Measurements from ENCODE around the gene SCIN. TPM values are rescaled to one million over a fixed set of nuclear protein-coding genes. Genes with fewer than 3 reads are reported as not detected.

The SCIN gene
- total RNA-seq, 3 donors from 2014 or later = 0.96 to 4.7 (median 1.3) TPM

DNA sequence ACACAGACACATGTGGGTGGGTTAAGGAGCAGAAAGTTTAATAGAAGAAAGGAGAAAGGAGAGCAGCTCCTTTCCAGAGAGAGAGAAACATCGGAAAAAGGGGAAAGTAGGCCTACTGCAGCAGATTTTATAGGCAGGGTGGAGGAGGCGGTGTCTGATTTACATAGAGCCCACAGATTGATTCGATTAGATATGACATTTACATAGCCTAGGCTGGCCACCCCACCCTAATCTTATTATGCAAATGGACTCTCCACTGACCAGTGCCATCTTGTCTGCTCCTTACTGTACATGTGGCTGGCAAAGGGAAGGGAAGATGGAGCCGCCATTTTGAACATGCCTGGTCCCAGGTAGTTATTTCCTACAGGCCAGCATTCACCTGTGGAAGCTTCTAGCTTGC, 38.7 kb upstream of the SCIN start:
- H3K9me3 ChIP-seq = no peaks in the 10 kb centered on the region
- no peaks in the 10 kb centered on the region for H3K4me1 ChIP-seq
- no peak overlapping the region for H3K4me3 ChIP-seq
- no peak for DNase-seq (ENCODE audit: low spot score in 2 of 2)
- TF ChIP-seq, protein P1, sequence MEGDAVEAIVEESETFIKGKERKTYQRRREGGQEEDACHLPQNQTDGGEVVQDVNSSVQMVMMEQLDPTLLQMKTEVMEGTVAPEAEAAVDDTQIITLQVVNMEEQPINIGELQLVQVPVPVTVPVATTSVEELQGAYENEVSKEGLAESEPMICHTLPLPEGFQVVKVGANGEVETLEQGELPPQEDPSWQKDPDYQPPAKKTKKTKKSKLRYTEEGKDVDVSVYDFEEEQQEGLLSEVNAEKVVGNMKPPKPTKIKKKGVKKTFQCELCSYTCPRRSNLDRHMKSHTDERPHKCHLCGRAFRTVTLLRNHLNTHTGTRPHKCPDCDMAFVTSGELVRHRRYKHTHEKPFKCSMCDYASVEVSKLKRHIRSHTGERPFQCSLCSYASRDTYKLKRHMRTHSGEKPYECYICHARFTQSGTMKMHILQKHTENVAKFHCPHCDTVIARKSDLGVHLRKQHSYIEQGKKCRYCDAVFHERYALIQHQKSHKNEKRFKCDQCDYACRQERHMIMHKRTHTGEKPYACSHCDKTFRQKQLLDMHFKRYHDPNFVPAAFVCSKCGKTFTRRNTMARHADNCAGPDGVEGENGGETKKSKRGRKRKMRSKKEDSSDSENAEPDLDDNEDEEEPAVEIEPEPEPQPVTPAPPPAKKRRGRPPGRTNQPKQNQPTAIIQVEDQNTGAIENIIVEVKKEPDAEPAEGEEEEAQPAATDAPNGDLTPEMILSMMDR (IDR thresholded peaks at IDR 0.05) = no peak
- TF ChIP-seq POLR2A (IDR thresholded peaks at IDR 0.05) (no peak), POLR2AphosphoS5 (IDR thresholded peaks at IDR 0.05) (no peak)
- intact Hi-C loops (cut with DNase I; ENCODE audit: low total_unique reads) = no loop called here
- H3K27ac ChIP-seq = no peak overlapping the region
- no peaks in the 10 kb centered on the region for H3K36me3 ChIP-seq
- H3K27me3 ChIP-seq = no peaks in the 10 kb centered on the region

GRCh38 chr7:12534046-12534445, 36.5 kb upstream of the SCIN start:
- no peaks in the 10 kb centered on the region for H3K36me3 ChIP-seq
- H3K9me3 ChIP-seq = no peaks in the 10 kb centered on the region
- H3K27me3 ChIP-seq = no peaks in the 10 kb centered on the region
- DNase-seq (ENCODE audit: low spot score in 2 of 2) = no peak
- H3K27ac ChIP-seq = no peak overlapping the region
- TF ChIP-seq POLR2AphosphoS5 (IDR thresholded peaks at IDR 0.05) (no peak), POLR2A (IDR thresholded peaks at IDR 0.05) (no peak)
- TF ChIP-seq, protein P1 (IDR thresholded peaks at IDR 0.05) = no peak
- intact Hi-C loops (cut with DNase I; ENCODE audit: low total_unique reads) = no loop called here
- no peaks in the 10 kb centered on the region for H3K4me1 ChIP-seq
- H3K4me3 ChIP-seq = no peak overlapping the region

- Histone ChIP-seq H3K27me3 (no peaks in the 10 kb centered on the region), H3K4me3 (no peak overlapping the region), H3K36me3 (no peaks in the 10 kb centered on the region), H3K4me1 (no peaks in the 10 kb centered on the region), H3K27ac (no peak overlapping the region), H3K9me3 (no peaks in the 10 kb centered on the region)
- no peak for TF ChIP-seq POLR2AphosphoS5 (IDR thresholded peaks at IDR 0.05)
- no peak for TF ChIP-seq POLR2A (IDR thresholded peaks at IDR 0.05)
- TF ChIP-seq, protein P1 (IDR thresholded peaks at IDR 0.05) = no peak
- intact Hi-C loops (cut with DNase I; ENCODE audit: low total_unique reads) = no loop called here
- DNase-seq (ENCODE audit: low spot score in 2 of 2) = no peak
Observed at GRCh38 chr7:12539681-12540080, 30.8 kb upstream of the SCIN start.

- Histone ChIP-seq H3K4me3 (no peak overlapping the region), H3K27me3 (no peaks in the 10 kb centered on the region), H3K36me3 (no peaks in the 10 kb centered on the region), H3K9me3 (no peaks in the 10 kb centered on the region), H3K4me1 (no peaks in the 10 kb centered on the region), H3K27ac (no peak overlapping the region)
- intact Hi-C loops (cut with DNase I; ENCODE audit: low total_unique reads) = no loop called here
- DNase-seq (ENCODE audit: low spot score in 2 of 2) = no peak
- no peak for TF ChIP-seq POLR2AphosphoS5 (IDR thresholded peaks at IDR 0.05)
- TF ChIP-seq, protein P1 (IDR thresholded peaks at IDR 0.05) = no peak
- TF ChIP-seq POLR2A (IDR thresholded peaks at IDR 0.05) = no peak
Observed at GRCh38 chr7:12540850-12541249, 29.7 kb upstream of the SCIN start.

- H3K27ac ChIP-seq = no peak overlapping the region
- no peaks in the 10 kb centered on the region for H3K9me3 ChIP-seq
- intact Hi-C loops (cut with DNase I; ENCODE audit: low total_unique reads) = no loop called here
- H3K27me3 ChIP-seq = no peaks in the 10 kb centered on the region
- no peaks in the 10 kb centered on the region for H3K4me1 ChIP-seq
- no peak for TF ChIP-seq POLR2A (IDR thresholded peaks at IDR 0.05)
- TF ChIP-seq, protein P1 (IDR thresholded peaks at IDR 0.05) = no peak
- no peak for TF ChIP-seq POLR2AphosphoS5 (IDR thresholded peaks at IDR 0.05)
- no peak for DNase-seq (ENCODE audit: low spot score in 2 of 2)
- no peaks in the 10 kb centered on the region for H3K36me3 ChIP-seq
- H3K4me3 ChIP-seq = no peak overlapping the region
Observed at GRCh38 chr7:12543586-12543985, 26.9 kb upstream of the SCIN start.
